ELF-1 (cell line): ENCODE results near the gene SORT1.
A peak's percentile ranks its signal among the peaks of the same experiment; 100 is the strongest.

ENCODE experiments used
- DNase-seq: peaks from one replicate; pipeline ENCODE4 v3.0.0-alpha.2; 2016; ENCODE audit warnings: low read depth, low spot score

SORT1 gene

DNA sequence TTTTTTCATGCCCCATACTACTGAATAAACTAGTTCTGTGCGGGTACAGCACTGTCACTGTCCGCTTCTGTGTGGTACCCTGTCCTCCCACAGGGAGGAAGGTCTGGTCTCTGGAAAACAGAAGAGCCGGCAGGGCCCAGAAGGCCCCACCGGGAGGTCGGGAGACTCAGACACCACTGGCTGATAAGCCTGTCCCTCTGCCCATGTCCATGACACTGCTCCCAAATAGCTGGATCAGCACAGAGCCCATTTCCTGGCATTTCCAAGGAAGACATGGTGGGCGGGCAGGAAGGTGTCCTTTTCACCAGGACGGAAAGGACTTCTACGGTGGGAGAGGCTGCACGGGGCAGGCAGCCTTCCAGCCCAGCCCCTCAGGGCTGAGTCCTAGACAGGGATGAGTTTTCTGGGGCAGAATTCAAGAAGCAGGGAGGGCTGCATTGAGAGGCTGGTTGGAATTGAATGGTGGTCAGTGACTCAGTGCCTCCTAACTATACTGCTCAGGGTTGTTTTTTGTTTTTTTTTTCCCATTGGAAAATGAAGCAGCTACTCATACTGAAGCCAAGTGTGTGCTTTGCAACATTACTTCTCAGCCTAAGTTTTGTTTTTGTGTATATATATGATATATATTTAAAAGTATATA is 121.9 kb downstream of the SORT1 start:
- peak; percentile 80 for DNase-seq

DNA sequence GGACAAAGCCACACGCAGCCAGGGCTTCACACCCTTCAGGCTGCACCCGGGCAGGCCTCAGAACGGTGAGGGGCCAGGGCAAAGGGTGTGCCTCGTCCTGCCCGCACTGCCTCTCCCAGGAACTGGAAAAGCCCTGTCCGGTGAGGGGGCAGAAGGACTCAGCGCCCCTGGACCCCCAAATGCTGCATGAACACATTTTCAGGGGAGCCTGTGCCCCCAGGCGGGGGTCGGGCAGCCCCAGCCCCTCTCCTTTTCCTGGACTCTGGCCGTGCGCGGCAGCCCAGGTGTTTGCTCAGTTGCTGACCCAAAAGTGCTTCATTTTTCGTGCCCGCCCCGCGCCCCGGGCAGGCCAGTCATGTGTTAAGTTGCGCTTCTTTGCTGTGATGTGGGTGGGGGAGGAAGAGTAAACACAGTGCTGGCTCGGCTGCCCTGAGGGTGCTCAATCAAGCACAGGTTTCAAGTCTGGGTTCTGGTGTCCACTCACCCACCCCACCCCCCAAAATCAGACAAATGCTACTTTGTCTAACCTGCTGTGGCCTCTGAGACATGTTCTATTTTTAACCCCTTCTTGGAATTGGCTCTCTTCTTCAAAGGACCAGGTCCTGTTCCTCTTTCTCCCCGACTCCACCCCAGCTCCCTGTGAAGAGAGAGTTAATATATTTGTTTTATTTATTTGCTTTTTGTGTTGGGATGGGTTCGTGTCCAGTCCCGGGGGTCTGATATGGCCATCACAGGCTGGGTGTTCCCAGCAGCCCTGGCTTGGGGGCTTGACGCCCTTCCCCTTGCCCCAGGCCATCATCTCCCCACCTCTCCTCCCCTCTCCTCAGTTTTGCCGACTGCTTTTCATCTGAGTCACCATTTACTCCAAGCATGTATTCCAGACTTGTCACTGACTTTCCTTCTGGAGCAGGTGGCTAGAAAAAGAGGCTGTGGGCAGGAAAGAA is 122.9 kb downstream of the SORT1 start:
- DNase-seq = peak; percentile 93

DNA sequence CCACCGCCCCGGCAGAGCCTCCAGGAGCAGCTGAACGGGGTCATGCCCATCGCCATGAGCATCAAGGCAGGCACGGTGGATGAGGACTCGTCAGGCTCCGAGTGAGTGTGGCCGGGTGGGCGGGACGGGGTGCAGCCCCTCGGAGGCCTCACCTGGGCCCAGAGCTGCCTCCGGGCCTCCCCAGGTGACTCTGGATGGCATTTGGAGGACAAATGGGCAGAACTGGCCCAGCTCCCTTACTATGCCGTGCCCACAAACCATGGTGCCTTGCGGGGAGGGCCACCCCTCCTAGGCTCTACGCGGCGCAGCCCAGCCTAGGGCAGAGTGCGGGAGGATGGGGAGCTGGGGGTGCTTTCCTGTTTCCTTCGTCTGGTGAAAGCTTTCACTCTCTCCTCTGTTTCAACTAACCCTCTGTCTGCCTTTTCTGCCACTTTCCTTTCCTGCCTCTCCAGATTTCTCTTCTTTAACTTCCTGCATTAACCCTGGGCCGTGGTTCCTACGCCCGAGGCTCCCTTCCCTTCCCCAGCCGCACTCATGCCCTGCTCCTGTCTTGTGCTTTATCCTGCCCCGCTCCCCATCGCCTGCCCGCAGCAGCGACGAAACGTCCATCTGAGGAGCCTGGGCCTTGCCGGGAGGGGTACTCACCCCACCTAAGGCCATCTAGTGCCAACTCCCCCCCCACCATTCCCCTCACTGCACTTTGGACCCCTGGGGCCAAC is 124.0 kb downstream of the SORT1 start:
- peak; percentile 44 for DNase-seq

DNA sequence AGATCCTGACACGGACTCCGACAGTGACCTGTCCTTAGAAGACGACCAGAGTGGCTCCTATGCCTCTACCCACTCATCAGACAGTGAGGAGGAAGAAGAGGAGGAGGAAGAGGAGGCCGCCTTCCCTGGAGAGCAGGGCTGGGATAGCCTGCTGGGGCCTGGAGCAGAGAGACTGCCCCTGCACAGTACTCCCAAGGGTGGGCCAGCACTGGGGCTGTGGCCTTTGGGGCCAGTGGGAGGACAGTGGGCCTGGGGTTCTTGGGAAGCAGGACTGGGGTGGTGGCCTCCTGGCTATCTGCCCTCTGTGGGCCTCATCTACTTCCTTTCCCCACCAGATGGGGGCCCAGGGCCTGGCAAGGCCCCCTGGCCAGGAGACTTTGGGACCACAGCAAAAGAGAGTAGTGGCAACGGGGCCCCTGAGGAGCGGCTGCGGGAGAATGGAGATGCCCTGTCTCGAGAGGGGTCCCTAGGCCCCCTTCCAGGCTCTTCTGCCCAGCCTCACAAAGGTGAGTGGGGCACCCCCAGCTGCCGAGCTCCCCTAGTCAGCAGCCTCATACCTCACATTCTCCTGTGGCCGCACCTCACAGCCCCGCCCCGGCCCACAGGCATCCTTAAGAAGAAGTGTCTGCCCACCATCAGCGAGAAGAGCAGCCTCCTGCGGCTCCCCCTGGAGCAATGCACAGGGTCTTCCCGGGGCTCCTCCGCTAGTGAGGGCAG is 124.7 kb downstream of the SORT1 start:
- DNase-seq = peak; percentile 32

DNA sequence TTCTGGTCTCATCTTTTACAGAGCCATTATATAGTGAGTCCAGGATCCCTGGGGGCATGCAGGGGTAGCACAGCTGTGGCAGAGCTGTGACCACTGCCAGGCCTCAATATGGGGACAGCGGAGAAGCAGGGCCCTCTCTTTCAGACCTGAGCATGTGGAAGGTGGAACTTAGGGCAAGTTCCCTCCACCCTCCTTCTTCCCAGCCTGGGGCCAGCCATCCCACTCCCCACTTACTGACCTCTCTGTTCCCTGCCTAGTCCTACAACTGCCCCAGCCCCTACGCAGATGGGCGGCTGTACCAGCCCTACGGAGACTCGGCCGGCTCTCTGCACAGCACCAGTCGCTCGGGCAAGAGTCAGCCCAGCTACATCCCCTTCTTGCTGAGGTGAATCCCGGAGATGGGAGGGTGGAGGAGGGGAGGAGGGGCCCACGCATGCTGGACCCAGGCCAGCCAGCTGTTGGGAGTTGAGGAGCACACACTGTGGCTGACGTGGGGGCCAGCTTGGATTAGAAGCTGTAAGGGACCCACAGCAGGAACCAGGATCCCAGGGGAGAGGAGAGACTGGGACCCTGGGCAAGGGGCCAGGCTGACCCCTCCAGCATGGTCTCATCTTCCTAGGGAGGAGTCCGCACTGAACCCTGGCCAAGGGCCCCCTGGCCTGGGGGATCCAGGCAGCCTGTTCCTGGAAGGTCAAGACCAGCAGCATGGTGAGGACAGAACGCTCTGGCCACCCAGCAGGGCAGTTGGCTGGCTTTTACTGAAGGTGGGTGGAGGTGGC is 125.5 kb downstream of the SORT1 start:
- DNase-seq = no peak

DNA sequence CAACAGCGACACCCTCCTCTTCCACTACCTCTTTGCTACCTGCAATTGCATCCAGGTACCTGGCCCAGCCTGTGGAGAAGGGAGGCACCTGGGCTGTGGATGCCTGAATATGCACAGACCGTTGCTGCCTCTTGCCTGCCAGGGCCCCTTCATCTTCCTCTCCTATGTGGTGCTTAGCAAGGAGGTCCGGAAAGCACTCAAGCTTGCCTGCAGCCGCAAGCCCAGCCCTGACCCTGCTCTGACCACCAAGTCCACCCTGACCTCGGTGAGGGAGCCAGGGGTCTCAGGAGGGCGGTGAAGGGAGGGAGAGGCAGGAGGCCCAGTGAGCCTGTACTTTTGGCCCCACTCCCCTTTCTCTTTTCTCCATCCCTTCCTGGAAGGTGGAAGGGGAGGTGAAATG is 126.3 kb downstream of the SORT1 start:
- no peak for DNase-seq

DNA sequence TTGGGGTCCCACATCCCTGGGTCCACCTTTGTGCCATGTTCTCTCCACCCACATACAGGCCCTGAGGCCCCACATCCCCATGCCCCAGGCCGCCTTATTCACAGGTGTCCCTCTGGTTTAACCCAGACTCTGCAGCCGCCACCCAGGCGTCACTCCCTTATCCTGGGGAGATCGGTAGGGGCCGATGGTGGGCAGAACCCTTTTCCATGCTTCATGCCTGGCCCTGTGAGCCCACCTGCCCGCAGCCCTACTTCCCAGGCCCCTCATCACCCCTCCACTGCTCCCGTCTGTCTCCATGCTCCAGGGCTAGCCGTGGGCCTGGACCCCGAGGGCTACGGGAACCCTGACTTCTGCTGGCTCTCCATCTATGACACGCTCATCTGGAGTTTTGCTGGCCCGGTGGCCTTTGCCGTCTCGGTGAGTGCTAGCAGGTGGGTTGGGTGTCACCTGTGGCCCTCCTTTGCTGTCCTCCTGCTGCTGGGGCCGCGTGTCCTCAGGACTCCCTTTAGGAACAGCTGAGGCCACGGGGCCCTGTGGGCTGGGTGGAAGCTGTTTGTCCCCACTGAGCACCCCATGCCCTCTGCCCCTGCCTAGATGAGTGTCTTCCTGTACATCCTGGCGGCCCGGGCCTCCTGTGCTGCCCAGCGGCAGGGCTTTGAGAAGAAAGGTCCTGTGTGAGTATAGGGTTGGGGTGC is 126.9 kb downstream of the SORT1 start:
- DNase-seq = no peak

DNA sequence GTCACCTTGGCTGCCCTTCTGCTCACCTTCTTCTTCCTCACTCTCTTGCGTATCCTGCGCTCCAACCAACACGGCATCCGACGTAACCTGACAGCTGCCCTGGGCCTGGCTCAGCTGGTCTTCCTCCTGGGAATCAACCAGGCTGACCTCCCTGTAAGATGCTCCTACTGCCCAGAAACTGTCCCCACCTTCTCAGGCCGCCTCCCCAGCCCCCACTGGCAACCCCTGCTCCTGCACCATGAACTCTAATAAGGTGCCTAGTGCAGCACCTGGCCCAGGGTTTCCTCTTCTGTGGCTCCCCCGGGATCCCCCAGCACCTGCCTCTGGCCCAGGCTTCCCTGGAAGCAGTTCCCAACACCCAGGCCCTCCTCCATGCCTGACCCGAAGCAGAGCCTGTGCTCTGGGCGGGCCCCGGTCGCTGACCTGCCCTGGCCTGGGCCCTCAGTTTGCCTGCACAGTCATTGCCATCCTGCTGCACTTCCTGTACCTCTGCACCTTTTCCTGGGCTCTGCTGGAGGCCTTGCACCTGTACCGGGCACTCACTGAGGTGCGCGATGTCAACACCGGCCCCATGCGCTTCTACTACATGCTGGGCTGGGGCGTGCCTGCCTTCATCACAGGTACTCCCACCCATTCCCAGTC is 127.6 kb downstream of the SORT1 start:
- no peak for DNase-seq

DNA sequence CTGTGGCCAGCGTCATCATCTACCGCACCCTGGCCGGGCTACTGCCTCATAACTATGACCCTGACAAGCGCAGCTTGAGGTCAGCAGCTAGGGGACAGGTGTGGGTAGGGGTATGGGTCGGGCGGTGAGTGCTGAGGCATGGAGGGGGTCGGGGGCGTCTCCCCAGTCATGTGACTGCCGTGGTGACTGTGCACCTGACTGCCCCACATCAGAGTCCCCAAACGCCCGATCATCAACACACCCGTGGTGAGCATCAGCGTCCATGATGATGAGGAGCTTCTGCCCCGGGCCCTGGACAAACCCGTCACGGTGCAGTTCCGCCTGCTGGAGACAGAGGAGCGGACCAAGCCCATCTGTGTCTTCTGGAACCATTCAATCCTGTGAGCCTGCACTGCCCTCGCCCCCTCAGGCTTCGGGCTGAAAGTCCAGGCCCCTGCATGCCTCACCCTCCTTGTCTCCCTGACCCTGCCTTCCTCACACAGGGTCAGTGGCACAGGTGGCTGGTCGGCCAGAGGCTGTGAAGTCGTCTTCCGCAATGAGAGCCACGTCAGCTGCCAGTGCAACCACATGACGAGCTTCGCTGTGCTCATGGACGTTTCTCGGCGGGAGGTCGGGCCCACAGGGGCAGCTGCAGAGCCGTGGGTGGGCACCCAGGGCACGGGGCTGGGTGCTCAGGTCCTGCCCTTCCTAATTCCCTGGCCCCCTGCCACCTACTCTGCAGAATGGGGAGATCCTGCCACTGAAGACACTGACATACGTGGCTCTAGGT is 128.3 kb downstream of the SORT1 start:
- no peak for DNase-seq

DNA sequence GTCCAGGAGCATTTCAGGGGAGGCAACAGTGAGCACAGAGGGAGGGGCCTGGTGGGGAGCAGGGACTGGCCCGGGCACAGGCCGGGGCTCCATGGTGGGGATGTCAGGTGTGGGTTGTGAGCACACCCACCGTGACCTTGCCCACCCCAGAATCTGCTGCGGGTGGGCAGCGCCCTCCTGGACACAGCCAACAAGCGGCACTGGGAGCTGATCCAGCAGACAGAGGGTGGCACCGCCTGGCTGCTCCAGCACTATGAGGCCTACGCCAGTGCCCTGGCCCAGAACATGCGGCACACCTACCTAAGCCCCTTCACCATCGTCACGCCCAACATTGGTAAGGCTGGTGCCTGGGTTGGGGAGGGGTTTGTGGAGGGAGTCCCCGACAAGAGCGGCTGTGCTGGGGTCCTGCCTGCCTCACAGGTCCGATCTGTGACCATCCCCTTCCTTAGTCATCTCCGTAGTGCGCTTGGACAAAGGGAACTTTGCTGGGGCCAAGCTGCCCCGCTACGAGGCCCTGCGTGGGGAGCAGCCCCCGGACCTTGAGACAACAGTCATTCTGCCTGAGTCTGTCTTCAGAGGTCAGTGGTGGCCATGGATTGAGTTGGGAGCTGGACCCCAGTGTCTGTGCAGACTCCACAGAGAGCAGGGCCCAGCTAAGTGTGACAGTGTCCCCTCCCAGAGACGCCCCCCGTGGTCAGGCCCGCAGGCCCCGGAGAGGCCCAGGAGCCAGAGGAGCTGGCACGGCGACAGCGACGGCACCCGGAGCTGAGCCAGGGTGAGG is 129.1 kb downstream of the SORT1 start:
- DNase-seq = no peak

DNA sequence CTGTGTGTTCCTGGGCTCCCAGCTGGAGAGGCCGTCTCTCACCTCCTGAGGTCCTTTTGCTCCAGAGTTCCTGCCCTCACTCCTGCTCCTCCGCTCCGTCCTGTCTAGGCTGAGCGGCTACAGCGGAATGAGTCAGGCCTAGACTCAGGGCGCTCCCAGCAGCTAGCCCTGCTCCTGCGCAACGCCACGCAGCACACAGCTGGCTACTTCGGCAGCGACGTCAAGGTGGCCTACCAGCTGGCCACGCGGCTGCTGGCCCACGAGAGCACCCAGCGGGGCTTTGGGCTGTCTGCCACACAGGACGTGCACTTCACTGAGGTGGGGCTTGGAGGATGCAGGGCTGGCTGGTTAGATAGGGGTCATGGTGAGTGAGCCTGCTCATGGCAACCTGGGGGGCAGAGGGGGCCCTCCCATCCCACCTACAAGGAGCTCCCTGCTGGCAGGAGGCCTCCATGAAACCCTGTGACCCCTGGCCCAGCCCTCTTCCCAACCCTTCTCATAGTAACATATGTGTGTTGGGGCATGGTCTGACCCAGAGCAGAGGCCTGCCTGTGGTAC is 129.9 kb downstream of the SORT1 start:
- DNase-seq = no peak

DNA sequence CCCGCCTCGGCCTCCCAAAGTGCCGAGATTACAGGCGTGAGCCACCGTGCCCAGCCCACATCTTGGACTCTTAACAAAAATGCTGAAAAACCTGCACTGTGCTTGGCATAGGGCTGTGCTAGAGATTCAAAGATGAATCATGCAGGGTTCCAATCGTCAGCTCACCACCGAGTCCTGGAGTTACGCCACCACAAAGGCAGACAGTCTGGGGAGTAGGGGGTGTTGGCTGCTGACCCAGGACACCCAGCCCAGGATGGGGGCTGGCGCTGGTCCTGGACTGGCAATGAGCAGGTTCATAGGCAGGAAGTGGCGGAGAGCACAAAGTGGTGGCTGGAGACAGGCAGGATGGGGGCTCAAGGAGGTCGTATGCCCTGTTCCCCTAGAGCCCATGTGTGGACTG is 130.8 kb downstream of the SORT1 start:
- no peak for DNase-seq

DNA sequence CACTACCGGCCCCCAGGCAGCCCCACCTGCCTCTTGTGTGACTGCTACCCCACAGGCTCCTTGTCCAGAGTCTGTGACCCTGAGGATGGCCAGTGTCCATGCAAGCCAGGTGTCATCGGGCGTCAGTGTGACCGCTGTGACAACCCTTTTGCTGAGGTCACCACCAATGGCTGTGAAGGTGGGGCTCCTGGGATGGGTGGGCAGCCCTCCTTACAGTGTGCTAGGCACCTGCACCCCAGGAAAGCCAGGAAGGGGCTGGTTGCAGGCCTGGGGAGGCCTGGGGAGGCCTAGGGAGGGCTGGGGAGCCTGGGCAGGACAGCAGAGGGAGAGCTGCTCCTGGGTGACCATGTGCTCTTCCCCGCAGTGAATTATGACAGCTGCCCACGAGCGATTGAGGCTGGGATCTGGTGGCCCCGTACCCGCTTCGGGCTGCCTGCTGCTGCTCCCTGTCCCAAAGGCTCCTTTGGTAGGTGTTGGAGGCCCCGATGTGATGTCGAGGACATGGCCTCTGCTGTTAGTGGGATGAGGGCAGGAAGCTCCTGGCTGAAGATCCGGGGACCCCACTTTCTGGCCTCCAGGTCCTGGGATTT is 131.9 kb downstream of the SORT1 start:
- no peak for DNase-seq

DNA sequence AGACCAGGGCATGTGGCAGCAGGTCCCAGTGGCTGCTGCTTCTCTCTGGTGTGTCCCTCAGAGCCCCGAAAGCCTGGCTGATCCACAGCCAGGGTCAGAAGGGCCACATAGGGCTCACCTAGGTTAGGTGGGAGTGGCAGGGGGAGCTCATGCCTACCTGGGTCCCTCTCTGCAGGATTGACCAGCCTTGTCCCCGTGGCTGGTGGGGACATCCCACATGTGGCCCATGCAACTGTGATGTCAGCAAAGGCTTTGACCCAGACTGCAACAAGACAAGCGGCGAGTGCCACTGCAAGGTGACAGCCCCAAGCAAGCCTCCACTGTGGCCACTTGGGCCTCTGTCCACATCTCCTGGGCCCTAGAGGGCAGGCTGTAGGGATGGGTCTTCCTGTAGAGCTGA is 132.7 kb downstream of the SORT1 start:
- no peak for DNase-seq

DNA sequence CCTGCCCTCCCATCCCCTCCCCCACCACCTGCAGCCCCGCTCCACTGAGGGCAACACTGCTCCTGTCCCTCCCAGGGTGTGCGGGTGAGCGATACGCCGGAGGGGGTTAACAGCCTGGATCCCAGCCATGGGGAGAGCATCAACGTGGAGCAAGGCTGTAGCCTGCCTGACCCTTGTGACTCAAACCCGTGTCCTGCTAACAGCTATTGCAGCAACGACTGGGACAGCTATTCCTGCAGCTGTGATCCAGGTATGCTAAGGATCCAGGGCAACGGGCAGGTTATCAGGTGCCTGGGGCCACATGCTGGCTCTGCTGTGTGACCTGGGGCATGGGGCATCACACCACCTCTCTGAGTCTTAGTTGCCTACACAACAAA is 133.4 kb downstream of the SORT1 start:
- no peak for DNase-seq

DNA sequence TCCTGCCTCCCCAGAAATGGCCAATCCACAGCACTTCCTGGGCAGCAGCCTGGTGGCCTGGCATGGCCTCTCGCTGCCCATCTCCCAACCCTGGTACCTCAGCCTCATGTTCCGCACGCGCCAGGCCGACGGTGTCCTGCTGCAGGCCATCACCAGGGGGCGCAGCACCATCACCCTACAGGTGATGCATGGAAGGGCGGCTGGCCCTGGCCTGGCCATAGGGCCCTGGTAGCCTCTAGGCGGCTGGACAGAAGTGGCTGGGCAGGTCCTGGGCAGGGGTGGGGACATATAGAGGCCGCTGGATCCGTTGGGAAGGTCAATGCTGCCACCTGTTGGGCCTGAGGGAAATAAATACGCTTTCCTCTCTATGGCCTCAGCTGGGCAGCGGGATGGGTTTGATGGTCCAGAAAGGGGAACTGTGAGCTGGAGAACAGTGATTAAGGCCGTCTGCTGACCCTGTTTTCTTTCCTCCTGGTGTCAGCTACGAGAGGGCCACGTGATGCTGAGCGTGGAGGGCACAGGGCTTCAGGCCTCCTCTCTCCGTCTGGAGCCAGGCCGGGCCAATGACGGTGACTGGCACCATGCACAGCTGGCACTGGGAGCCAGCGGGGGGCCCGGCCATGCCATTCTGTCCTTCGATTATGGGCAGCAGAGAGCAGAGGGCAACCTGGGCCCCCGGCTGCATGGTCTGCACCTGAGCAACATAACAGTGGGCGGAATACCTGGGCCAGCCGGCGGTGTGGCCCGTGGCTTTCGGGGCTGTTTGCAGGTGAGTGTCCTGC is 133.9 kb downstream of the SORT1 start:
- peak; percentile 98 for DNase-seq

DNA sequence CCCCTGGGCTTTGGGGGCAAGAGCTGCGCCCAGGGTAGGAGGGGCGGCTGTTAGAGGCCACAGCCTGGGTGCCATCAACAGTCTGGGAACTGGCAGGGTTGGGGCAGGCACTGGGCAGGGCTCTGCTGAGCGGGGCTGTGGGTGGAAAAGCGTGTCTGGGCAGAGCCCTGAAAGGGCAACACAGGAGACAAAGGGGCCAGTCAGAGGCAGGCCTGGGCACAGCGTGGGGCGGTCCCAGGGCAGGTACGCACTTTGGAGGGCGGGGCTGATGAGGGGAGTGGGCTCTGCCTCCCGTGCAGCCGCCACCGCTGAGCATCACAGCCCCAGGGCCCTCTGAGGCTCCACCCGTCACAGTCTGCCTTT is 134.5 kb downstream of the SORT1 start:
- no peak for DNase-seq
